Mesendoderm (in vitro differentiated cells): ENCODE measurements around the gene TSHZ2.

Experiments used
- DNase-seq: peaks from one replicate; pipeline ENCODE4 v3.0.0; 2013
- H2AK5ac ChIP-seq: 2 replicates; pipeline ENCODE4 v1.6.1; 2013; ENCODE audit warnings: low read length, inconsistent platforms
- H2BK120ac ChIP-seq: 2 replicates; pipeline ENCODE4 v1.6.1; 2013; ENCODE audit warnings: low read depth, mild to moderate bottlenecking, low read length, moderate library complexity, mixed read lengths
- H2BK15ac ChIP-seq: replicated peaks from 2 replicates; pipeline ENCODE4 v1.6.1; 2013; ENCODE audit warnings: low read depth, mild to moderate bottlenecking, moderate library complexity
- H2BK5ac ChIP-seq: 2 replicates; pipeline ENCODE4 v1.6.1; 2013; ENCODE audit warnings: low read length, inconsistent platforms
- H3K18ac ChIP-seq: 2 replicates; pipeline ENCODE4 v1.6.1; 2013; ENCODE audit warnings: mild to moderate bottlenecking, low read length, mixed read lengths
- H3K23ac ChIP-seq: one replicate; pipeline ENCODE4 v1.6.1; 2013; ENCODE audit warnings: low read length
- H3K27ac ChIP-seq: 2 replicates; pipeline ENCODE4 v1.5.1; 2013; ENCODE audit warnings: low read depth, mild to moderate bottlenecking, inconsistent platforms, low read length, moderate library complexity
- H3K27me3 ChIP-seq: 2 replicates; pipeline ENCODE4 v1.6.1; 2013; ENCODE audit warnings: low read length, control low read depth, mild to moderate bottlenecking, inconsistent platforms; ENCODE audit not compliant: insufficient read depth, poor library complexity
- H3K36me3 ChIP-seq: 2 replicates; pipeline ENCODE4 v1.6.1; 2013; ENCODE audit warnings: low read length, inconsistent platforms; ENCODE audit not compliant: control insufficient read depth, insufficient read depth
- H3K4ac ChIP-seq: one replicate; pipeline ENCODE4 v1.6.1; 2013; ENCODE audit warnings: low read depth, mild to moderate bottlenecking, low read length, moderate library complexity
- H3K4me1 ChIP-seq: 2 replicates; pipeline ENCODE4 v1.6.1; 2013; ENCODE audit warnings: low read depth, low read length, inconsistent platforms; ENCODE audit not compliant: control insufficient read depth
- H3K4me2 ChIP-seq: 2 replicates; pipeline ENCODE4 v1.6.1; 2013; ENCODE audit warnings: low read length
- H3K4me3 ChIP-seq: 2 replicates; pipeline ENCODE4 v1.5.1; 2013; ENCODE audit warnings: mild to moderate bottlenecking, low read length
- H3K56ac ChIP-seq: one replicate; pipeline ENCODE4 v1.6.1; 2013; ENCODE audit warnings: low read length
- H3K79me1 ChIP-seq: 2 replicates; pipeline ENCODE4 v1.6.1; 2013; ENCODE audit warnings: low read length, inconsistent platforms
- H3K79me2 ChIP-seq: 2 replicates; pipeline ENCODE4 v1.6.1; 2013; ENCODE audit warnings: mild to moderate bottlenecking, low read length; ENCODE audit not compliant: control insufficient read depth, insufficient read depth
- H3K9ac ChIP-seq: 2 replicates; pipeline ENCODE4 v1.6.1; 2013; ENCODE audit warnings: low read length, inconsistent platforms
- H4K5ac ChIP-seq: one replicate; pipeline ENCODE4 v1.6.1; 2013; ENCODE audit warnings: low read length
- H4K8ac ChIP-seq: one replicate; pipeline ENCODE4 v1.6.1; 2013; ENCODE audit warnings: low read depth, mild to moderate bottlenecking, control low read depth, low read length, moderate library complexity
- WGBS: extraction: QIAGEN DNeasy Blood & Tissue Kit; methylation state at CpG from one replicate; pipeline ENCODE4 v1.1.7; 2013; ENCODE audit warnings: low lambda C conversion rate, missing lambda C conversion rate; ENCODE audit not compliant: insufficient coverage; ENCODE audit errors: extremely low coverage; 5-methylcytosine and 5-hydroxymethylcytosine counted together

The TSHZ2 gene

DNA sequence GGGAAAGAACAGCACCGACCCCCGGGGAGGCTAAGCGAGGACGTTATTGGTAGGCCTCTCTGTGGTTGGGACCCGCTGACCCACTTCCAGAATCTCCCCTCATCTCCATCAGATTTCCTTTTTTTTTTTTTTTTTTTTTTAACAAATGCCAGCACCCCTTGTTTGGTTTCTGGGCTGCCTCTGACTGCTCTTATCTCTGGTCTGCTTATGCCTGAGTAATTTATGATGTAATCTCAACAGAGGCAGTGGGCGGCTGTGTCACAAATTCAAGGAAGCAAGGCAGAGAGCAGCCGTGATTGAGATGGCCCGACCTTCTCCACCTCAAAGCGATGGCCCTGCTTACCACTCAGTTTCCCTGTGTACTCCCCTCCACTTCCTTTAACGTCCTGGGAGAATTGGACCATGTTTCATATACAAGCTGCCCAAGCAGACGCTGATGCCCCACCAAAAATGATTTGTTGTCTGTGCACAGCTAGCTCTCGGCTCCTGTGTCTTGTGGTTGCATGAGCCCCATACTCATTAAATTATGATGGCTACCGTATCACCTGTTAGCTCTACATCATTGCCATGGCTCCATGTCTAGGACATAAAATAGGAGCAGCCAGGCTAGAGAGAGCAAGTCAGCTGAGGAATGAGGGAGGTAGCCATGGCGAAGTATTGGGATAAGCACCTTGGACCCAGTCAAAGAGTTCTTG, 523.4 kb downstream of the TSHZ2 start:
- no peaks in the 10 kb centered on the region for H3K27me3 ChIP-seq
- WGBS: no CpG with 5 or more reads among the region's 14 CpGs

DNA sequence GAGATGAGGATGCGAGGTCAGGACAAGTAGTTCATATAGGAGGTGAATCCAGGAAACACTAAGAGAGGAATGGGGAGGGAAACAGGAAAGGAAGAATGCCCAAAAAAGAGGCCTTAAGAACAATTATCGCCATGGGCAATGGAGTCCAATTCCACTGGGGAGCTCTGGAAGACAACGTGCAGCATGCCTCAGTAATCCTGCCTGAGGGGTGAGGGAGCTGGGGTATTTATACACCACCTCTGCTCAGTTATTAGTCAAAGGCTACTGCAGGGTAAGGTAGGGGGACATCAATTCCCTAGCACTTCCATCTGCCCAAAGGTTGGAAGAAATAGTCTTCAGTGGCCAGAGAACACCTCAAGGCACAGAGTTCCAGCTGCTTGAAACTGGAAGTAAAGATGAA, 525.1 kb downstream of the TSHZ2 start:
- H4K5ac ChIP-seq: no peak overlapping the region
- H3K56ac ChIP-seq: no peak overlapping the region
- no peaks in the 10 kb centered on the region for H3K27me3 ChIP-seq
- H3K79me2 ChIP-seq: no peaks in the 10 kb centered on the region
- no peak for DNase-seq
- no CpG with 5 or more reads among the region's 3 CpGs for WGBS
- no peak overlapping the region for H3K4me3 ChIP-seq
- no peak overlapping the region for H2BK5ac ChIP-seq
- H3K4me2 ChIP-seq: no peak overlapping the region
- no peak overlapping the region for H3K18ac ChIP-seq
- H2BK15ac ChIP-seq: no peak overlapping the region
- H3K79me1 ChIP-seq: no peaks in the 10 kb centered on the region
- no peak overlapping the region for H2AK5ac ChIP-seq
- no peak overlapping the region for H3K23ac ChIP-seq
- H2BK120ac ChIP-seq: no peak overlapping the region
- H3K9ac ChIP-seq: no peak overlapping the region
- no peak overlapping the region for H3K27ac ChIP-seq
- no peak overlapping the region for H4K8ac ChIP-seq
- H3K4ac ChIP-seq: no peak overlapping the region
- no peaks in the 10 kb centered on the region for H3K4me1 ChIP-seq
- no peaks in the 10 kb centered on the region for H3K36me3 ChIP-seq

More for the DNA sequence above, 523.4 kb downstream of the TSHZ2 start:
- H4K8ac ChIP-seq: no peak overlapping the region
- no peak overlapping the region for H3K23ac ChIP-seq
- H3K36me3 ChIP-seq: no peaks in the 10 kb centered on the region
- H3K79me2 ChIP-seq: no peaks in the 10 kb centered on the region
- DNase-seq: no peak
- H2BK15ac ChIP-seq: no peak overlapping the region
- no peak overlapping the region for H3K18ac ChIP-seq
- no peak overlapping the region for H3K27ac ChIP-seq
- H3K9ac ChIP-seq: no peak overlapping the region
- H3K79me1 ChIP-seq: no peaks in the 10 kb centered on the region
- no peak overlapping the region for H3K4me2 ChIP-seq
- H3K56ac ChIP-seq: no peak overlapping the region
- H2BK120ac ChIP-seq: no peak overlapping the region
- no peak overlapping the region for H3K4me3 ChIP-seq
- H3K4ac ChIP-seq: no peak overlapping the region
- H3K4me1 ChIP-seq: no peaks in the 10 kb centered on the region
- no peak overlapping the region for H2AK5ac ChIP-seq
- no peak overlapping the region for H4K5ac ChIP-seq
- H2BK5ac ChIP-seq: no peak overlapping the region

DNA sequence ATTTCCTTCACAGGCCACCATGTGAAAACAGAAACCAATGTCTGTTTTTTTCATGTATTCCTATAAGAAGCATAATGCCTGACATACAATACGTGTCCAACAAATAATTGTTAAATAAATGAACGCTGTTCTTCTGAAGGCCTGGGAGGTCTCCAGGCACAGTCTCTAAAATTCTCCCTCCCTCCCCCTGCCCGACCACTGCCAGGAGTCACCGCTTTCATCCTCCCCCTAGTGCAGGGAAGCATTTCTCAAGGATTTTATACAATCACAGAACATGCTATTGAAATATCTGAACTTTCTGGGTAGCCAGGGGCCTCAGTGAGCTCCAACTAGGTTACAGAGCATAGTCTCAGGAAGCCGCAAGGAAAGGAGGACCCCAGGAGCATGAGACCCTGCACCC, 526.2 kb downstream of the TSHZ2 start:
- Histone ChIP-seq H3K79me2 (no peaks in the 10 kb centered on the region), H2AK5ac (no peak overlapping the region), H3K27ac (no peak overlapping the region), H3K23ac (no peak overlapping the region), H3K56ac (no peak overlapping the region), H3K9ac (no peak overlapping the region), H2BK15ac (no peak overlapping the region), H3K4me2 (no peak overlapping the region), H3K36me3 (no peaks in the 10 kb centered on the region), H3K27me3 (no peaks in the 10 kb centered on the region), H2BK5ac (no peak overlapping the region), H3K18ac (no peak overlapping the region), H3K4me1 (no peaks in the 10 kb centered on the region), H2BK120ac (no peak overlapping the region), H3K4ac (no peak overlapping the region), H3K79me1 (no peaks in the 10 kb centered on the region), H4K8ac (no peak overlapping the region), H4K5ac (no peak overlapping the region), H3K4me3 (no peak overlapping the region)
- whole genome bisulfite sequencing: no CpG with 5 or more reads among the region's 5 CpGs
- DNase-seq: no peak

DNA sequence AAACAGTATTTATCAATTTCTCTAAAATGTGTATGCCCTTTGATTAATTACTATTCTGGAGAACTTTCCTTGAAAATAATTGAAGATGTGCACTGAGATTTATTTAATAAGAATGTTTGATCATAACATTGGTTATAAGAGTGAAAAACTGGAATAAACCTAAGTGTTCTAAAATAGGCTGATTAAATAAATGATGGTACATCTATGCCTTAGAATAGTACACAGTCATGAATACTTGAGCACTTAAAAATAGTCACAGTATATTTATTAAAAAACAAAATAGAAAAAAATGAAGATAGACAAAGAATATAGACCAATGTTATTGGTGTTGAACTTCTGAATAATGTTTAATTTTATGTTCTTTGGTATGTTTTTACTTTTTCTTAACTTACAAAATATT, 528.5 kb downstream of the TSHZ2 start:
- H2BK120ac ChIP-seq: no peak overlapping the region
- no peak overlapping the region for H4K8ac ChIP-seq
- H4K5ac ChIP-seq: no peak overlapping the region
- no peak overlapping the region for H2BK15ac ChIP-seq
- H3K79me1 ChIP-seq: no peaks in the 10 kb centered on the region
- no peaks in the 10 kb centered on the region for H3K27me3 ChIP-seq
- H3K56ac ChIP-seq: no peak overlapping the region
- no peak overlapping the region for H3K27ac ChIP-seq
- no peak overlapping the region for H2AK5ac ChIP-seq
- H3K4ac ChIP-seq: no peak overlapping the region
- H3K36me3 ChIP-seq: no peaks in the 10 kb centered on the region
- H2BK5ac ChIP-seq: no peak overlapping the region
- no peaks in the 10 kb centered on the region for H3K4me1 ChIP-seq
- H3K18ac ChIP-seq: no peak overlapping the region
- no peak overlapping the region for H3K4me3 ChIP-seq
- DNase-seq: no peak
- no peaks in the 10 kb centered on the region for H3K79me2 ChIP-seq
- H3K9ac ChIP-seq: no peak overlapping the region
- no peak overlapping the region for H3K4me2 ChIP-seq
- no peak overlapping the region for H3K23ac ChIP-seq

DNA sequence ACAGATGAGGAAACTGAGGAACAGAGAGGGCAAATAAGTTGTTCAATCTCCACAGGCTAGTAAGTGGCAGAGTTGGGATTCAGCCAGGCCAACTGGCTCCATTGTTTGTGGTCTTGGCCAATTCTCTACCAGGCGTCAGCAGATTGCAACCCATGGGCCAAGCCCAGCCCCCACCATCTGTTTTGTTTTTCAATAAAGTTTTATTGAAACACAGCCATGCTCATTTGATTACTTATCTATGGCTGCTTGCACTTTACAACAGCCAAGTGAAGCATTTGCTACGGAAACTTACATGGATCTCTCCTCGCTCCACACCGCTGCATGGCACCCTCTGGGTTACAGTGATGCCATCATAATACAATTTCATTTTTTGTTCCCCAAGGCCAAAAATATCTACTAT, 530.7 kb downstream of the TSHZ2 start:
- no peaks in the 10 kb centered on the region for H3K36me3 ChIP-seq
- H3K4me2 ChIP-seq: no peak overlapping the region
- H3K56ac ChIP-seq: no peak overlapping the region
- no peak overlapping the region for H2BK5ac ChIP-seq
- H3K79me2 ChIP-seq: no peaks in the 10 kb centered on the region
- no peak overlapping the region for H3K4me3 ChIP-seq
- H3K27me3 ChIP-seq: no peaks in the 10 kb centered on the region
- H4K5ac ChIP-seq: no peak overlapping the region
- no peak overlapping the region for H3K23ac ChIP-seq
- H2AK5ac ChIP-seq: no peak overlapping the region
- WGBS: no CpG with 5 or more reads among the region's 4 CpGs
- H3K9ac ChIP-seq: no peak overlapping the region
- no peak for DNase-seq
- no peaks in the 10 kb centered on the region for H3K79me1 ChIP-seq
- H2BK120ac ChIP-seq: no peak overlapping the region
- no peaks in the 10 kb centered on the region for H3K4me1 ChIP-seq
- H3K18ac ChIP-seq: no peak overlapping the region
- no peak overlapping the region for H4K8ac ChIP-seq
- no peak overlapping the region for H3K27ac ChIP-seq
- H3K4ac ChIP-seq: no peak overlapping the region
- no peak overlapping the region for H2BK15ac ChIP-seq

DNA sequence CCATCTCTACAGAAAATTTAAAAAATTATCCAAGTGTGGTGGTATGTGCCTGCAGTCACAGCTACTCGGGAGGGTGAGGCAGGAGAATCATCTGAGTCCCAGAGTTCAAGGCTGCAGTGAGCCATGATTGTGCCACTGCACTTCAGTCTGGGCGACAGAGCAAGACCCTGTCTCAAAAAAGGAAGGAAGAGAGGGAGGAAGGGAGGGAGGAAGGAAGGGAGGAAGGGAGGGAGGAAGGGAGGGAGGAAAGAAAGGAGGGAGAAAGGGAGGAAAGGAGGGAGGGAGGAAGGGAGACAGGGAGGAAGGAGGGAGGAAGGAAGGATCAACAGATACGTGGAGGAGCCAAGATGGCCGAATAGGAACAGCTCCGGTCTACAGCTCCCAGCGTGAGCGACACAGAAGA, 531.4 kb downstream of the TSHZ2 start:
- H3K4ac ChIP-seq: no peak overlapping the region
- H3K27me3 ChIP-seq: no peaks in the 10 kb centered on the region
- H3K56ac ChIP-seq: peak overlapping the region; percentile 54
- H3K36me3 ChIP-seq: no peaks in the 10 kb centered on the region
- H2AK5ac ChIP-seq: no peak overlapping the region
- no peaks in the 10 kb centered on the region for H3K4me1 ChIP-seq
- no peak overlapping the region for H2BK120ac ChIP-seq
- no peak overlapping the region for H4K8ac ChIP-seq
- DNase-seq: no peak
- H3K9ac ChIP-seq: no peak overlapping the region
- no peak overlapping the region for H3K18ac ChIP-seq
- no peak overlapping the region for H3K27ac ChIP-seq
- H3K23ac ChIP-seq: no peak overlapping the region
- H3K79me1 ChIP-seq: no peaks in the 10 kb centered on the region
- no peak overlapping the region for H4K5ac ChIP-seq
- H3K79me2 ChIP-seq: no peaks in the 10 kb centered on the region
- no peak overlapping the region for H3K4me3 ChIP-seq
- no CpG with 5 or more reads among the region's 7 CpGs for WGBS
- H2BK5ac ChIP-seq: no peak overlapping the region
- no peak overlapping the region for H3K4me2 ChIP-seq
- no peak overlapping the region for H2BK15ac ChIP-seq
